B cell (primary cell): ENCODE data around the gene TCAP. TPM values are rescaled to one million over a fixed set of nuclear protein-coding genes. Genes with fewer than 3 reads are reported as not detected.
"Not testable (repeated sequence)": the region's sequence is repeated elsewhere in the genome, so short reads cannot be mapped to it uniquely, and the experiment has no call there.

ENCODE experiments used
- ATAC-seq: fragments of 200-7000 bp; cut with Tn5 transposase; one replicate; pipeline ENCODE4 v1.10.0; 2021; ENCODE audit warnings: low read depth, mild to moderate bottlenecking, moderate number of reproducible peaks, moderate library complexity
- CTCF ChIA-PET: fragments of 350-600 bp; sonication (Branson Sonifier 250); formaldehyde crosslinking; loops from one replicate; lab custom pipeline; 2021; ENCODE audit warnings: antibody characterized with exemption, inconsistent platforms; lab: Charles Lee
- POLR2A ChIA-PET: fragments of 350-600 bp; sonication (Branson Sonifier 250); formaldehyde crosslinking; loops from one replicate; lab custom pipeline; 2021; ENCODE audit warnings: antibody characterized with exemption; lab: Charles Lee
- DNase-seq: peaks from one replicate; pipeline ENCODE4 v3.0.0; 2013
- H2AFZ ChIP-seq: 2 replicates; pipeline ENCODE4 v1.6.1; 2012; ENCODE audit warnings: mild to moderate bottlenecking, low read depth, low read length; ENCODE audit not compliant: insufficient read depth, poor library complexity, severe bottlenecking
- H3K27ac ChIP-seq, 2 donors: 1 replicate in 1 of 2; 2 replicates in 1 of 2; pipeline ENCODE4 v1.5.1; 2012 to 2013; ENCODE audit warnings: low read length in 2 of 2, mild to moderate bottlenecking in 2 of 2, moderate library complexity in 1 of 2
- H3K27me3 ChIP-seq, 4 experiments: fragments of 200-600 bp in 1 of 4; sonication (generic) in 1 of 4; replicated peaks in 1 of 4; 1 replicate in 2 of 4; 2 replicates in 2 of 4; pipeline versions ENCODE4 v1.6.1 to v1.7.0; 2013 to 2016; ENCODE audit warnings: low read length in 3 of 4, mild to moderate bottlenecking in 2 of 4, mixed read lengths in 1 of 4, moderate library complexity in 1 of 4; ENCODE audit not compliant: insufficient read depth in 4 of 4, control insufficient read depth in 3 of 4; ENCODE audit errors: control extremely low read depth in 1 of 4
- H3K36me3 ChIP-seq, 2 experiments: replicated peaks in 1 of 2; 1 replicate in 1 of 2; 2 replicates in 1 of 2; pipeline versions ENCODE4 v1.6.1 to v1.7.1; 2013; ENCODE audit warnings: low read length in 1 of 2; ENCODE audit not compliant: insufficient read depth in 2 of 2, control insufficient read depth in 1 of 2; ENCODE audit errors: control extremely low read depth in 1 of 2, extremely low read depth in 1 of 2
- H3K4me1 ChIP-seq, 2 donors: fragments of 200-600 bp in 1 of 2; sonication (generic) in 1 of 2; 1 replicate in 1 of 2; 2 replicates in 1 of 2; pipeline versions ENCODE4 v1.5.1 to v1.6.1; 2013 to 2017; ENCODE audit warnings: low read length in 2 of 2; ENCODE audit not compliant: control insufficient read depth in 2 of 2, insufficient read depth in 2 of 2
- H3K4me2 ChIP-seq: replicated peaks from 2 replicates; pipeline ENCODE3; 2012; ENCODE audit warnings: mild to moderate bottlenecking, low read depth, low read length; ENCODE audit not compliant: poor library complexity, severe bottlenecking
- H3K4me3 ChIP-seq, 5 experiments: fragments of 200-600 bp in 1 of 5; sonication (generic) in 1 of 5; 1 replicate in 3 of 5; 2 replicates in 2 of 5; pipeline versions ENCODE4 v1.5.1 to v1.7.0; 2011 to 2016; ENCODE audit warnings: low read length in 4 of 5, mild to moderate bottlenecking in 4 of 5, low read depth in 2 of 5, control low read depth in 1 of 5, moderate library complexity in 1 of 5; ENCODE audit not compliant: insufficient read depth in 1 of 5; ENCODE audit errors: control extremely low read depth in 1 of 5, extremely low read depth in 1 of 5
- H3K79me2 ChIP-seq: fragments of 200-600 bp; sonication (generic); one replicate; pipeline ENCODE4 v1.6.0; 2016; ENCODE audit warnings: low read length; ENCODE audit not compliant: control insufficient read depth, insufficient read depth
- H3K9ac ChIP-seq: fragments of 200-600 bp; sonication (generic); 2 replicates; pipeline ENCODE4 v1.6.1; 2017; ENCODE audit warnings: mild to moderate bottlenecking, low read length, moderate library complexity
- H3K9me3 ChIP-seq, 3 donors: one replicate each; pipeline versions ENCODE4 v1.6.1 to v1.7.1; 2013; ENCODE audit warnings: low read length in 2 of 3; ENCODE audit not compliant: control insufficient read depth in 2 of 3, insufficient read depth in 1 of 3; ENCODE audit errors: control extremely low read depth in 1 of 3
- H4K20me1 ChIP-seq: 2 replicates; pipeline ENCODE4 v1.6.0; 2012; ENCODE audit warnings: mild to moderate bottlenecking, low read length; ENCODE audit not compliant: insufficient read depth, control insufficient read depth, poor library complexity, severe bottlenecking
- H3K27ac Mint-ChIP-seq: one replicate; pipeline ENCODE4 v1.8.0; 2021; ENCODE audit warnings: mixed read lengths
- H3K27me3 Mint-ChIP-seq: one replicate; pipeline ENCODE4 v1.8.0; 2021; ENCODE audit warnings: mixed read lengths
- H3K4me1 Mint-ChIP-seq: one replicate; pipeline ENCODE4 v1.8.0; 2021; ENCODE audit warnings: mixed read lengths
- H3K4me3 Mint-ChIP-seq: one replicate; pipeline ENCODE4 v1.8.0; 2021; ENCODE audit warnings: mixed read lengths
- H3K9me3 Mint-ChIP-seq: one replicate; pipeline ENCODE4 v1.8.0; 2022; ENCODE audit warnings: mixed read lengths; ENCODE audit not compliant: insufficient read depth
- CTCF ChIP-seq: fragments of 200-600 bp; IDR thresholded peaks from one replicate; pipeline ENCODE4 v1.8.0; 2022; ENCODE audit warnings: antibody characterized with exemption, mild to moderate bottlenecking
- EZH2 ChIP-seq: IDR thresholded peaks from 2 replicates; pipeline ENCODE4 v1.6.1; 2012; ENCODE audit warnings: borderline replicate concordance, low read depth, mild to moderate bottlenecking, moderate library complexity, low read length; ENCODE audit not compliant: insufficient read depth, poor library complexity, severe bottlenecking
- WGBS: methylation state at CpG from one replicate; pipeline ENCODE4 v1.1.5; 2013; ENCODE audit warnings: missing lambda C conversion rate; ENCODE audit not compliant: insufficient coverage; 5-methylcytosine and 5-hydroxymethylcytosine counted together
- intact Hi-C: fragments of 100-400 bp; cut with micrococcal nuclease; formaldehyde crosslinking; loops from one replicate; pipeline ENCODE4 v1.10.0; 2022
- polyA plus RNA-seq: library from polyadenylated mRNA; depleted of rRNA; stranded (reverse); fragments of >200 nt; gene quantifications from 2 replicates; pipeline ENCODE4 v1.2.3, GENCODE V29; 2012
- total RNA-seq, 2 donors: library from RNA; stranded (reverse); fragments of 120-200 nt in 1 of 2; gene quantifications; 1 replicate in 1 of 2; 2 replicates in 1 of 2; pipeline versions ENCODE4 v1.2.3 to v1.2.4, GENCODE V29; 2013 to 2022

TCAP gene
- total and polyA plus RNA-seq, 2 donors (not counting 1 experiment from before 2014, with no cell fraction given), result 3.8 to 5.1 TPM

GRCh38 chr17:39696731-39697130 is 31.6 kb downstream of the TCAP start:
- Histone ChIP-seq H3K79me2 (no peaks in the 10 kb centered on the region), H3K27ac (no peak overlapping the region), H3K4me1 (peaks cover 6 to 17% of the 10 kb centered on the region in 2 donors), H4K20me1 (no peaks in the 10 kb centered on the region), H3K27me3 (peaks cover 0 to 30% (median 17%) of the 10 kb centered on the region in 4 experiments), H3K36me3 (peaks cover 0 to 6% of the 10 kb centered on the region in 2 experiments), H3K4me2 (no peak overlapping the region), H3K9me3 (peaks cover 0 to 4% (median 0%) of the 10 kb centered on the region in 3 donors), H2AFZ (no peak overlapping the region), H3K9ac (no peak overlapping the region), H3K4me3 (no peak overlapping the region)
- ChIA-PET POLR2A (no interaction called here), CTCF (interaction anchor here (1.1 kb wide), 1 partner anchor 9 kb away, joined by 3 read pairs; no protein-coding TSS in a partner anchor)
- Mint-ChIP-seq H3K9me3 (no peaks in the 10 kb centered on the region), H3K27ac (no peak overlapping the region), H3K4me3 (no peak overlapping the region), H3K27me3 (peaks cover 28% of the 10 kb centered on the region), H3K4me1 (peaks cover 6% of the 10 kb centered on the region)
- DNase-seq (no peak), ATAC-seq (no peak)
- WGBS, result 93% methylated on average over 3 of the region's 6 CpGs
- TF ChIP-seq EZH2 (no peak), CTCF (no peak)
- intact Hi-C loops, result no loop called here

- TF ChIP-seq EZH2, result no peak
- no peak for TF ChIP-seq CTCF
- Mint-ChIP-seq H3K27ac (no peak overlapping the region), H3K4me1 (peaks cover 6% of the 10 kb centered on the region), H3K9me3 (no peaks in the 10 kb centered on the region), H3K27me3 (peaks cover 33% of the 10 kb centered on the region), H3K4me3 (no peak overlapping the region)
- no peak overlapping the region for H3K27ac ChIP-seq
- H3K9me3 ChIP-seq, result peaks cover 0 to 4% (median 0%) of the 10 kb centered on the region in 3 donors
- H3K79me2 ChIP-seq, result no peaks in the 10 kb centered on the region
- H3K27me3 ChIP-seq, result peaks cover 0 to 33% (median 17%) of the 10 kb centered on the region in 4 experiments
- H3K4me2 ChIP-seq, result no peak overlapping the region
- no CpG with 5 or more reads among the region's 5 CpGs for WGBS
- CTCF ChIA-PET, result interaction anchor here (1.6 kb wide), 1 partner anchor 22 kb away, joined by 4 read pairs; no protein-coding TSS in a partner anchor
- H3K9ac ChIP-seq, result no peak overlapping the region
- no peak overlapping the region for H2AFZ ChIP-seq
- H3K36me3 ChIP-seq, result peaks cover 0 to 6% of the 10 kb centered on the region in 2 experiments
- peaks cover 6 to 17% of the 10 kb centered on the region in 2 donors for H3K4me1 ChIP-seq
- POLR2A ChIA-PET, result no interaction called here
- intact Hi-C loops, result no loop called here
- DNase-seq, result no peak
- no peaks in the 10 kb centered on the region for H4K20me1 ChIP-seq
- ATAC-seq, result no peak
- no peak overlapping the region for H3K4me3 ChIP-seq
Observed at GRCh38 chr17:39697961-39698360, 32.8 kb downstream of the TCAP start.

- H3K9ac ChIP-seq, H3K9me3 Mint-ChIP-seq, H3K27ac ChIP-seq, H3K9me3 ChIP-seq, H2AFZ ChIP-seq, H3K27ac Mint-ChIP-seq, H4K20me1 ChIP-seq, DNase-seq, ATAC-seq, H3K36me3 ChIP-seq, POLR2A ChIA-PET, H3K79me2 ChIP-seq, intact Hi-C loops, H3K4me3 ChIP-seq: not testable (repeated sequence)
- Mint-ChIP-seq H3K4me3 (peak overlapping the region; percentile 52), H3K27me3 (peaks cover 33% of the 10 kb centered on the region), H3K4me1 (peaks cover 11% of the 10 kb centered on the region)
- CTCF ChIA-PET, result interaction anchor here (1.6 kb wide), 1 partner anchor 23 kb away, joined by 4 read pairs; no protein-coding TSS in a partner anchor
- Histone ChIP-seq H3K4me2 (peak overlapping the region; percentile 58), H3K27me3 (peaks cover 0 to 33% (median 17%) of the 10 kb centered on the region in 4 experiments), H3K4me1 (peaks cover 6 to 17% of the 10 kb centered on the region in 2 donors)
- 71% methylated on average over 7 of the region's 11 CpGs for WGBS
Observed at GRCh38 chr17:39699157-39699817, 34.1 kb downstream of the TCAP start.
